H1 (cell line): ENCODE results near the gene LMBR1.

Experiments used
- CEBPB ChIP-seq: IDR thresholded peaks from 2 replicates; pipeline ENCODE4 v1.6.1; 2012; ENCODE audit warnings: low read depth, low read length
- CREB1 ChIP-seq: IDR thresholded peaks from 2 replicates; pipeline ENCODE4 v1.6.1; 2012; ENCODE audit warnings: inconsistent platforms
- EP300 ChIP-seq, 2 experiments: IDR thresholded peaks; 1 replicate in 1 of 2; 2 replicates in 1 of 2; pipeline ENCODE4 v1.6.1; 2011 to 2012; ENCODE audit warnings: low read depth in 2 of 2, low read length in 2 of 2, mild to moderate bottlenecking in 2 of 2, borderline replicate concordance in 1 of 2, inconsistent platforms in 1 of 2, moderate library complexity in 1 of 2
- EZH2 ChIP-seq: fragments of 200-600 bp; sonication (generic); IDR thresholded peaks from 2 replicates; pipeline ENCODE4 v1.7.1; 2012; ENCODE audit warnings: low read depth, mild to moderate bottlenecking, moderate library complexity, low read length, inconsistent platforms; ENCODE audit not compliant: severe bottlenecking
- KDM4A ChIP-seq: IDR thresholded peaks from one replicate; pipeline ENCODE4 v1.7.1; 2012; ENCODE audit warnings: low read depth, mild to moderate bottlenecking, moderate library complexity, low read length, inconsistent platforms; ENCODE audit not compliant: severe bottlenecking
- POLR2A ChIP-seq, 2 experiments: IDR thresholded peaks; 1 replicate in 1 of 2; 2 replicates in 1 of 2; pipeline ENCODE4 v1.6.1; 2011; ENCODE audit warnings: low read depth in 2 of 2, low read length in 2 of 2, mild to moderate bottlenecking in 2 of 2; ENCODE audit errors: control extremely low read depth in 1 of 2
- SRF ChIP-seq: IDR thresholded peaks from 2 replicates; pipeline ENCODE4 v1.6.1; 2011; ENCODE audit warnings: mild to moderate bottlenecking, low read depth, low read length, moderate library complexity
- TBP ChIP-seq: IDR thresholded peaks from 2 replicates; pipeline ENCODE4 v1.6.1; 2011; ENCODE audit warnings: low read depth, low read length, improper control_type of control experiment
- TF ChIP-seq, protein P1 (sequence below): IDR thresholded peaks from 2 replicates; pipeline ENCODE4 v1.6.1; 2011; ENCODE audit warnings: low read depth, mild to moderate bottlenecking, low read length; ENCODE audit not compliant: insufficient read depth
- TF ChIP-seq, protein P2 (sequence below), 3 experiments: IDR thresholded peaks; 1 replicate in 2 of 3; 2 replicates in 1 of 3; pipeline versions ENCODE4 v1.5.1 to v1.6.1; 2011; ENCODE audit warnings: low read length in 3 of 3, mild to moderate bottlenecking in 3 of 3, inconsistent platforms in 2 of 3, low read depth in 1 of 3, moderate library complexity in 1 of 3; ENCODE audit not compliant: insufficient read depth in 1 of 3; ENCODE audit errors: control extremely low read depth in 1 of 3

DNA sequence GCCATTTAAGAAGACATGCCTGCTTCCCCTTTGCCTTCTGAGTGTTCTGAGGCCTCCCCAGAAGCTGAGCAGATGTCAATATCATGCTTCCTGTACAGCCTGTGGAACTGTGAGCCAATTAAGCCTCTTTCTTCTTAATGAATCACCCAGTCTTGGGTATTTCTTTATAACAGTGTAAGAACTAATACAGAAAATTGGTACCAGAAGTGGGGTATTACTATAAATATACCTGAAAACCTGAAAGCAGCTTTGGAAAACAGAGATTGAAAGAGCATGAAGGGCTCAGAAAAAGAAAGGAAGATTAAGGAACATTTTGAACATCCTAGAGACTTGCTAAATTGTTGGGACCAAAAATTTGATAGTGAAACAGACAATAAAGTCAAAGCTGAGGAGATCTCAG lies 264.4 kb downstream of the LMBR1 start:
- TF ChIP-seq SRF (no peak), EP300 (IDR thresholded peaks at IDR 0.05; ENCODE audit: borderline replicate concordance in 1 of 2, low read depth in 2 of 2, low read length in 2 of 2) (no peak), POLR2A (IDR thresholded peaks at IDR 0.05; ENCODE audit: control extremely low read depth in 1 of 2, low read depth in 2 of 2, low read length in 2 of 2) (no peak), CREB1 (no peak), TBP (no peak), EZH2 (no peak), CEBPB (no peak), KDM4A (no peak)
- TF ChIP-seq, protein P1, sequence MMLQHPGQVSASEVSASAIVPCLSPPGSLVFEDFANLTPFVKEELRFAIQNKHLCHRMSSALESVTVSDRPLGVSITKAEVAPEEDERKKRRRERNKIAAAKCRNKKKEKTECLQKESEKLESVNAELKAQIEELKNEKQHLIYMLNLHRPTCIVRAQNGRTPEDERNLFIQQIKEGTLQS = no peak
- TF ChIP-seq, protein P2, sequence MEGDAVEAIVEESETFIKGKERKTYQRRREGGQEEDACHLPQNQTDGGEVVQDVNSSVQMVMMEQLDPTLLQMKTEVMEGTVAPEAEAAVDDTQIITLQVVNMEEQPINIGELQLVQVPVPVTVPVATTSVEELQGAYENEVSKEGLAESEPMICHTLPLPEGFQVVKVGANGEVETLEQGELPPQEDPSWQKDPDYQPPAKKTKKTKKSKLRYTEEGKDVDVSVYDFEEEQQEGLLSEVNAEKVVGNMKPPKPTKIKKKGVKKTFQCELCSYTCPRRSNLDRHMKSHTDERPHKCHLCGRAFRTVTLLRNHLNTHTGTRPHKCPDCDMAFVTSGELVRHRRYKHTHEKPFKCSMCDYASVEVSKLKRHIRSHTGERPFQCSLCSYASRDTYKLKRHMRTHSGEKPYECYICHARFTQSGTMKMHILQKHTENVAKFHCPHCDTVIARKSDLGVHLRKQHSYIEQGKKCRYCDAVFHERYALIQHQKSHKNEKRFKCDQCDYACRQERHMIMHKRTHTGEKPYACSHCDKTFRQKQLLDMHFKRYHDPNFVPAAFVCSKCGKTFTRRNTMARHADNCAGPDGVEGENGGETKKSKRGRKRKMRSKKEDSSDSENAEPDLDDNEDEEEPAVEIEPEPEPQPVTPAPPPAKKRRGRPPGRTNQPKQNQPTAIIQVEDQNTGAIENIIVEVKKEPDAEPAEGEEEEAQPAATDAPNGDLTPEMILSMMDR (IDR thresholded peaks at IDR 0.05; ENCODE audit: control extremely low read depth in 1 of 3, insufficient read depth in 1 of 3, low read depth in 1 of 3, low read length in 3 of 3) = no peak
